HepG2 (cell line): Measurements from ENCODE around the gene SPRED3. TPM values are rescaled to one million over a fixed set of nuclear protein-coding genes. Genes with fewer than 3 reads are reported as not detected.

Source experiments
- ARID3A ChIP-seq: IDR thresholded peaks from 2 replicates; pipeline ENCODE4 v1.6.1; 2012; ENCODE audit warnings: low read depth, low read length, improper control_type of control experiment
- DDIT3 ChIP-seq: sonication (generic); formaldehyde crosslinking; IDR thresholded peaks from 2 replicates; pipeline ENCODE4 v1.4.0; 2020; ENCODE audit warnings: mild to moderate bottlenecking, missing genetic modification reagents
- IRF9 ChIP-seq: sonication (generic); formaldehyde crosslinking; IDR thresholded peaks from 2 replicates; pipeline ENCODE4 v1.8.0; 2022; ENCODE audit warnings: missing genetic modification reagents, mild to moderate bottlenecking, borderline replicate concordance
- NR1H2 ChIP-seq: sonication (generic); formaldehyde crosslinking; IDR thresholded peaks from 2 replicates; pipeline ENCODE4 v1.8.1; 2022; ENCODE audit warnings: low read depth, missing genetic modification reagents, borderline replicate concordance
- PRPF4 ChIP-seq: fragments of 200-400 bp; formaldehyde crosslinking; IDR thresholded peaks from 2 replicates; pipeline ENCODE4 v1.6.1; 2016; ENCODE audit warnings: low read length, low read depth; ENCODE audit not compliant: poor library complexity, severe bottlenecking
- SIX1 ChIP-seq: sonication (generic); formaldehyde crosslinking; IDR thresholded peaks from 2 replicates; pipeline ENCODE4 v1.4.0; 2020; ENCODE audit warnings: missing genetic modification reagents, borderline replicate concordance
- TFDP1 ChIP-seq: IDR thresholded peaks from 2 replicates; pipeline ENCODE4 v1.6.1; 2016; ENCODE audit warnings: missing compliant biosample characterization, missing genetic modification reagents, borderline replicate concordance
- TFDP2 ChIP-seq: sonication (generic); formaldehyde crosslinking; IDR thresholded peaks from 2 replicates; pipeline ENCODE4 v1.4.0; 2020; ENCODE audit warnings: missing genetic modification reagents
- ZBTB38 ChIP-seq: sonication (generic); formaldehyde crosslinking; IDR thresholded peaks from 2 replicates; pipeline ENCODE4 v1.5.1; 2020; ENCODE audit warnings: mild to moderate bottlenecking, missing genetic modification reagents
- ZNF337 ChIP-seq: sonication (generic); formaldehyde crosslinking; IDR thresholded peaks from 2 replicates; pipeline ENCODE4 v1.5.1; 2020; ENCODE audit warnings: missing genetic modification reagents, low read depth, mild to moderate bottlenecking, borderline replicate concordance
- ZNF530 ChIP-seq: sonication (generic); formaldehyde crosslinking; IDR thresholded peaks from 2 replicates; pipeline ENCODE4 v1.5.0; 2020; ENCODE audit warnings: low read depth, mild to moderate bottlenecking, missing genetic modification reagents
- ZNF646 ChIP-seq: sonication (generic); formaldehyde crosslinking; IDR thresholded peaks from 2 replicates; pipeline ENCODE4 v1.9.0; 2021; ENCODE audit warnings: mild to moderate bottlenecking, missing genetic modification reagents
- polyA plus RNA-seq, 8 experiments: library from polyadenylated mRNA; depleted of rRNA in 3 of 8; stranded (reverse) in 7 of 8; unstranded in 1 of 8; fragments of >200 nt; fragmentation: Illumina TruSeq in 4 of 8; extraction: Trizol in 4 of 8; gene quantifications; 2 replicates each; pipeline versions ENCODE4 v1.2.1 to v1.2.3, GENCODE V29; 2011 to 2016; ENCODE audit warnings: low read depth in 4 of 8, missing spikeins in 1 of 8, mixed read lengths in 1 of 8; ENCODE audit not compliant: insufficient read depth in 1 of 8
- total RNA-seq, 5 experiments: library from RNA; depleted of rRNA; stranded (reverse); fragments of >200 nt; fragmentation: Illumina TruSeq; extraction: Trizol; gene quantifications; 2 replicates each; pipeline ENCODE4 v1.2.3, GENCODE V29; 2016; ENCODE audit warnings: low read depth in 1 of 5

Gene SPRED3
- total and polyA plus RNA-seq, 2 of the 13 experiments (the other 11 are each of a cell fraction or from before 2014, with no cell fraction given), result 0.15 to 0.17 TPM

GRCh38 chr19:38374332-38375097 is 14.0 kb upstream of the SPRED3 start, which contains the start of gene PSMD8 (continued):
- TF ChIP-seq TFDP1 (CRISPR knock-in tag) (peak; percentile 49; the same call in 1 of the 2 replicates), ZNF646 (CRISPR knock-in tag) (no peak), IRF9 (CRISPR knock-in tag) (peak; percentile 68; the same call in 1 of the 2 replicates), TFDP2 (CRISPR knock-in tag) (peak; percentile 68; the same call in 1 of the 2 replicates), ZBTB38 (peak; percentile 81; the same call in 1 of the 2 replicates), ZNF530 (CRISPR knock-in tag) (no peak), DDIT3 (CRISPR knock-in tag) (no peak), SIX1 (no peak; the same call in 1 of the 2 replicates), PRPF4 (no peak), ZNF337 (no peak), ARID3A (no peak), NR1H2 (CRISPR knock-in tag) (no peak)
